NCI-H2029 (cell line): ENCODE results near the gene HLTF.

Source experiments
- DNase-seq: peaks from one replicate; lab custom pipeline; 2025; lab: John Stamatoyannopoulos, UW

The HLTF gene

GRCh38 chr3:149089395-149089794, 3.1 kb upstream of the HLTF start:
- no peak for DNase-seq

GRCh38 chr3:149087208-149087607, 875 bp upstream of the HLTF start:
- no peak for DNase-seq

GRCh38 chr3:149085828-149086231, 503 bp downstream of the HLTF start:
- DNase-seq = peak; percentile 69

- no peak for DNase-seq
Measured at GRCh38 chr3:149081772-149082171, 4.6 kb downstream of the HLTF start.

GRCh38 chr3:149080699-149081091, 5.6 kb downstream of the HLTF start:
- DNase-seq = no peak

GRCh38 chr3:149080011-149080698, 6.2 kb downstream of the HLTF start:
- DNase-seq = no peak

- DNase-seq = no peak
Measured at GRCh38 chr3:149077628-149078027, 8.7 kb downstream of the HLTF start.

- no peak for DNase-seq
Measured at GRCh38 chr3:149067883-149068282, 18.4 kb downstream of the HLTF start.

- no peak for DNase-seq
Measured at GRCh38 chr3:149061776-149062175, 24.6 kb downstream of the HLTF start.

- no peak for DNase-seq
Measured at GRCh38 chr3:149058602-149059001, 27.7 kb downstream of the HLTF start.

- DNase-seq = no peak
Measured at GRCh38 chr3:149058198-149058597, 28.1 kb downstream of the HLTF start.

- DNase-seq = peak; percentile 27
Measured at GRCh38 chr3:149055575-149055974, 30.8 kb downstream of the HLTF start.

GRCh38 chr3:149044339-149045083, 41.8 kb downstream of the HLTF start:
- no peak for DNase-seq

- DNase-seq = no peak
Measured at GRCh38 chr3:149042789-149043386, 43.4 kb downstream of the HLTF start.

- DNase-seq = no peak
Measured at GRCh38 chr3:149038322-149038721, 48.0 kb downstream of the HLTF start.

GRCh38 chr3:149037684-149038083, 48.6 kb downstream of the HLTF start:
- DNase-seq = no peak

- DNase-seq = no peak
Measured at GRCh38 chr3:149031096-149031495, 55.2 kb downstream of the HLTF start.

GRCh38 chr3:149026718-149027117, 59.6 kb downstream of the HLTF start:
- no peak for DNase-seq

- DNase-seq = no peak
Measured at GRCh38 chr3:149023951-149024350, 62.4 kb downstream of the HLTF start.

GRCh38 chr3:149021830-149022229, 64.5 kb downstream of the HLTF start:
- DNase-seq = no peak

- DNase-seq = no peak
Measured at GRCh38 chr3:149020839-149021252, 65.5 kb downstream of the HLTF start.

GRCh38 chr3:149020196-149020838, 66.0 kb downstream of the HLTF start:
- DNase-seq = no peak

GRCh38 chr3:149019580-149019979, 66.8 kb downstream of the HLTF start:
- DNase-seq = no peak
